SU-DHL-6 (cell line): ENCODE results near the gene OR5AU1.

Source experiments
- CTCF ChIP-seq: fragments of 200-600 bp; sonication (generic); IDR thresholded peaks from one replicate; pipeline ENCODE4 v1.5.1; 2017; ENCODE audit warnings: antibody characterized with exemption, mild to moderate bottlenecking, low read length, moderate library complexity; ENCODE audit not compliant: insufficient read depth, poor library complexity, severe bottlenecking
- EZH2phosphoT487 ChIP-seq: fragments of 200-600 bp; sonication (generic), shearing (Covaris generic); conservative IDR thresholded peaks from 2 replicates; pipeline ENCODE4 v1.6.1; 2018; ENCODE audit warnings: mild to moderate bottlenecking, antibody characterized with exemption, low read length, moderate library complexity, mixed read lengths

GRCh38 chr14:21202463-21203358, 46.8 kb upstream of the OR5AU1 start:
- TF ChIP-seq CTCF (no peak), EZH2phosphoT487 (no peak)
